ENCODE measurements around the gene KCND2.
"Not testable (repeated sequence)": the region's sequence is repeated elsewhere in the genome, so short reads cannot be mapped to it uniquely, and the experiment has no call there.

The KCND2 gene

GRCh38 chr7:120775755-120776154 lies 502.8 kb downstream of the KCND2 start:
- no peak for DNase-seq

GRCh38 chr7:120779078-120779477 lies 506.1 kb downstream of the KCND2 start:
- not testable (repeated sequence) for DNase-seq

- not testable (repeated sequence) for DNase-seq
Measured at GRCh38 chr7:120780451-120780850, 507.5 kb downstream of the KCND2 start.

GRCh38 chr7:120780938-120781337 lies 508.0 kb downstream of the KCND2 start:
- no peak for DNase-seq

GRCh38 chr7:120781924-120782323 lies 508.9 kb downstream of the KCND2 start:
- DNase-seq, result not testable (repeated sequence)

GRCh38 chr7:120783273-120783672 lies 510.3 kb downstream of the KCND2 start:
- DNase-seq, result no peak

- DNase-seq, result no peak
Measured at GRCh38 chr7:120783721-120784120, 510.7 kb downstream of the KCND2 start.

GRCh38 chr7:120785095-120785494 lies 512.1 kb downstream of the KCND2 start:
- no peak for DNase-seq

GRCh38 chr7:120792091-120792860 lies 519.3 kb downstream of the KCND2 start:
- peak; percentile 85 for DNase-seq

- DNase-seq, result no peak
Measured at GRCh38 chr7:120792861-120793130, 519.8 kb downstream of the KCND2 start.

- DNase-seq, result no peak
Measured at GRCh38 chr7:120793213-120793936, 520.4 kb downstream of the KCND2 start.

- no peak for DNase-seq
Measured at GRCh38 chr7:120794106-120794729, 521.2 kb downstream of the KCND2 start.

- DNase-seq, result no peak
Measured at GRCh38 chr7:120797026-120797645, 524.2 kb downstream of the KCND2 start.

GRCh38 chr7:120799147-120799546 lies 526.2 kb downstream of the KCND2 start:
- no peak for DNase-seq
